Measurements from ENCODE around the gene TAL1. TPM values are rescaled to one million over a fixed set of nuclear protein-coding genes. Genes with fewer than 3 reads are reported as not detected.
A peak's percentile ranks its signal among the peaks of the same experiment; 100 is the strongest.

Gene TAL1
- total and polyA plus RNA-seq, 2 donors (not counting 3 experiments of a cell fraction or from before 2014, with no cell fraction given) = 36.7 to 52.4 TPM

DNA sequence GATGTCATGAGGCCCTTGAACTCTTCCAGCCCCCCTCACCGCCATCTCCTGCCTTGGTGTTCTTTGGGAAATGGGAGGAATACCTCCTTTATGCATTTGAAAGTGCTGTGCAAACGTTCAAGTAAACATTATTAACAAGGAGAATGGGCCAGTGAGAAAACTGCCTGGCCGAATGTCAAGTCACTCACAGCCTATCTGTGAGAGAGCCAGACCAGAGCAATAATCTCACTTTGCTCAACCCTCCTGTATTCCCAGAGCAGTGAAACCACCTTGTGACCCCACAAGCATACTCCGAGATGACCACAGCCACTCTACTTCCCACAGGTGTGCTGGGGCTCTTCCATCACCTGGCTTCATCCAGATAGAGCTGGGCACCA, 5.2 kb downstream of the TAL1 start:
- Histone ChIP-seq H3K4me2 (ENCODE audit: insufficient read depth, low read length) (peak overlapping the region; percentile 97), H3K9me1 (replicated peaks; ENCODE audit: control insufficient read depth, extremely low read depth, insufficient read depth, low read length) (no peaks in the 10 kb centered on the region), H3K27me3 (ENCODE audit: control insufficient read depth in 2 of 2, insufficient read depth in 2 of 2, low read length in 2 of 2) (no peaks in the 10 kb centered on the region), H3K27ac (ENCODE audit: insufficient read depth, low read depth, low read length) (peak overlapping the region; percentile 65), H3K36me3 (ENCODE audit: control insufficient read depth in 2 of 2, extremely low read depth in 1 of 2, insufficient read depth in 2 of 2, low read length in 2 of 2) (peaks cover 6 to 21% of the 10 kb centered on the region in 2 experiments), H2AFZ (ENCODE audit: low read depth, low read length) (no peak overlapping the region), H3K4me3 (replicated peaks in 1 of 3; ENCODE audit: insufficient read depth in 1 of 3, low read depth in 1 of 3, low read length in 3 of 3) (peak overlapping the region in 2 of 3 experiments; percentile 41 to 93), H4K20me1 (replicated peaks; ENCODE audit: control insufficient read depth, extremely low read depth, insufficient read depth, low read length) (no peaks in the 10 kb centered on the region), H3K79me2 (ENCODE audit: control insufficient read depth, insufficient read depth, low read length) (peaks cover 72% of the 10 kb centered on the region), H3K4me1 (ENCODE audit: control insufficient read depth, extremely low read depth, insufficient read depth, low read length) (peaks cover 37% of the 10 kb centered on the region), H3K9ac (replicated peaks; ENCODE audit: extremely low read depth, insufficient read depth, low read length) (no peak overlapping the region), H3K9me3 (replicated peaks; ENCODE audit: control insufficient read depth, insufficient read depth, low read length) (no peaks in the 10 kb centered on the region)
- CTCF ChIA-PET = interaction anchor here (1.0 to 7.0 kb wide), 9 partner anchors 8 to 211 kb away, joined by 3 to 76 read pairs (median 4); partner anchors contain the start of gene FOXD2
- peak; percentile 32 for DNase-seq (ENCODE audit: low read depth, low spot score)
- POLR2A ChIA-PET = interaction anchor here (0.6 to 2.2 kb wide), 5 partner anchors 13 to 623 kb away, joined by 3 to 9 read pairs (median 4); partner anchors contain the start of genes MKNK1 and STIL
- no TSS peak for BruUV-seq (replicated peaks)
- no peak for FAIRE-seq
- no peak for TF ChIP-seq FOS (IDR thresholded peaks at IDR 0.05; ENCODE audit: borderline replicate concordance, insufficient read depth, low read length)
- intact Hi-C loops (cut with micrococcal nuclease) = loop anchor here (1.0 kb wide), 1 partner anchor 34 kb away; no protein-coding TSS in a partner anchor
- dilution Hi-C loops (cut with MboI; ENCODE audit: extremely low pct_ligation_motif_present, low sequenced_read_pairs) = no loop called here

DNA sequence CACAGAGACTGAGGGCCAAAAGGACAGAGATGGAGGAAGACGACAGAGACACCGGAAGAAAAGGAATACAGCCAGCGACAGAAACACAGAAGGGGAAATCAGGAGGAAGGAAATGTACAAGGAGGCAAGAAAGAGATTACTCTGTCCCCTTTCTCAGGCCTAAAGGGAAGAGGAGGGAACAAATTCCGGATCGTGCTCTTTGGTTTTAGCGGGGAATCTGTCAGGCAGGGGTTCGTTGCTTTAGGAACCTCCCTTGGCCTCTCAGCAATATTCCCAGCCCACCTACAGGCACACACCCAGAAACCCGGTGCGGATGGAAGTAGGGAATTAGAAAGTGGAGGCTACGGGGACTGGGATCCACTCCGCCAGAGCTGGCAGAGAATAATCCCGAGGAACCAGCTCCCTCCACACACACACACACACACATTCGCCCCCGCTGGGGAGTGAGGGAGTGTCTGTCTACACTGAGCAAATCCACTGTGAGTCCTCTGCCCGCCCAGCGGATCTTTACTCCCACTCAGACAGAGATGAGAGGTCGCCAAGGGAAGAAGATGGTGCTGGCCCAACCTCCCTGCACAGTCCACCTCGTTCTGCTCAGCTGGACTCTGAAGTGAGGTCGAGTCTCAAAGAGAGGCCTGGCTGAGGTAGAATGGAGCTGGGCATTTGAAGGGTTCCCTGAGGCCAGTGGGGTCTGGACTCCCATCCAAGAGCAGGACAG, 5.7 kb downstream of the TAL1 start:
- Histone ChIP-seq H3K9me1 (replicated peaks; ENCODE audit: control insufficient read depth, extremely low read depth, insufficient read depth, low read length) (no peaks in the 10 kb centered on the region), H3K4me3 (replicated peaks in 1 of 3; ENCODE audit: insufficient read depth in 1 of 3, low read depth in 1 of 3, low read length in 3 of 3) (peak overlapping the region; percentile 3 to 93 (median 41)), H3K79me2 (ENCODE audit: control insufficient read depth, insufficient read depth, low read length) (peaks cover 68% of the 10 kb centered on the region), H2AFZ (ENCODE audit: low read depth, low read length) (peak overlapping the region; percentile 41), H3K9ac (replicated peaks; ENCODE audit: extremely low read depth, insufficient read depth, low read length) (peak overlapping the region; percentile 64), H3K4me2 (ENCODE audit: insufficient read depth, low read length) (peak overlapping the region; percentile 97), H4K20me1 (replicated peaks; ENCODE audit: control insufficient read depth, extremely low read depth, insufficient read depth, low read length) (no peaks in the 10 kb centered on the region), H3K27me3 (ENCODE audit: control insufficient read depth in 2 of 2, insufficient read depth in 2 of 2, low read length in 2 of 2) (no peaks in the 10 kb centered on the region), H3K4me1 (ENCODE audit: control insufficient read depth, extremely low read depth, insufficient read depth, low read length) (peaks cover 37% of the 10 kb centered on the region), H3K27ac (ENCODE audit: insufficient read depth, low read depth, low read length) (peak overlapping the region; percentile 65), H3K36me3 (ENCODE audit: control insufficient read depth in 2 of 2, extremely low read depth in 1 of 2, insufficient read depth in 2 of 2, low read length in 2 of 2) (peaks cover 6 to 25% of the 10 kb centered on the region in 2 experiments), H3K9me3 (replicated peaks; ENCODE audit: control insufficient read depth, insufficient read depth, low read length) (no peaks in the 10 kb centered on the region)
- DNase-seq (ENCODE audit: low read depth, low spot score) = peak; percentile 44
- POLR2A ChIA-PET = interaction anchor here (0.8 to 2.2 kb wide), 3 partner anchors 13 to 622 kb away, joined by 3 to 9 read pairs (median 4); partner anchors contain the start of gene MKNK1
- peak; percentile 20 for TF ChIP-seq POLR2AphosphoS5 (IDR thresholded peaks at IDR 0.05; ENCODE audit: insufficient read depth, low read depth, low read length)
- TF ChIP-seq, protein P1, sequence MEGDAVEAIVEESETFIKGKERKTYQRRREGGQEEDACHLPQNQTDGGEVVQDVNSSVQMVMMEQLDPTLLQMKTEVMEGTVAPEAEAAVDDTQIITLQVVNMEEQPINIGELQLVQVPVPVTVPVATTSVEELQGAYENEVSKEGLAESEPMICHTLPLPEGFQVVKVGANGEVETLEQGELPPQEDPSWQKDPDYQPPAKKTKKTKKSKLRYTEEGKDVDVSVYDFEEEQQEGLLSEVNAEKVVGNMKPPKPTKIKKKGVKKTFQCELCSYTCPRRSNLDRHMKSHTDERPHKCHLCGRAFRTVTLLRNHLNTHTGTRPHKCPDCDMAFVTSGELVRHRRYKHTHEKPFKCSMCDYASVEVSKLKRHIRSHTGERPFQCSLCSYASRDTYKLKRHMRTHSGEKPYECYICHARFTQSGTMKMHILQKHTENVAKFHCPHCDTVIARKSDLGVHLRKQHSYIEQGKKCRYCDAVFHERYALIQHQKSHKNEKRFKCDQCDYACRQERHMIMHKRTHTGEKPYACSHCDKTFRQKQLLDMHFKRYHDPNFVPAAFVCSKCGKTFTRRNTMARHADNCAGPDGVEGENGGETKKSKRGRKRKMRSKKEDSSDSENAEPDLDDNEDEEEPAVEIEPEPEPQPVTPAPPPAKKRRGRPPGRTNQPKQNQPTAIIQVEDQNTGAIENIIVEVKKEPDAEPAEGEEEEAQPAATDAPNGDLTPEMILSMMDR (IDR thresholded peaks at IDR 0.05; ENCODE audit: extremely low read depth in 1 of 2, insufficient read depth in 1 of 2, low read depth in 1 of 2, low read length in 2 of 2) = no peak
- CTCF ChIA-PET = interaction anchor here (1.1 to 7.0 kb wide), 8 partner anchors 9 to 211 kb away, joined by 3 to 76 read pairs (median 20); partner anchors contain the start of gene FOXD2
- intact Hi-C loops (cut with micrococcal nuclease) (loop anchor here (1.0 kb wide), 1 partner anchor 33 kb away; no protein-coding TSS in a partner anchor), dilution Hi-C loops (cut with MboI; ENCODE audit: extremely low pct_ligation_motif_present, low sequenced_read_pairs) (no loop called here)
- FAIRE-seq = peak; percentile 81
- BruUV-seq (replicated peaks) = no TSS peak
